IMR-90 (cell line): ENCODE measurements around the gene FSIP2. TPM values are rescaled to one million over a fixed set of nuclear protein-coding genes. Genes with fewer than 3 reads are reported as not detected.

ENCODE experiments used
- ATAC-seq: fragments of 200-7000 bp; cut with Tn5 transposase; 2 replicates; pipeline ENCODE4 v1.9.1; 2020; ENCODE audit warnings: low read depth, mild to moderate bottlenecking, moderate library complexity
- BruUV-seq: library from RNA; stranded (reverse); fragments of 400-500 nt; replicated peaks from 2 replicates; lab custom pipeline; 2021; lab: Mats Ljungman, UMichigan
- CTCF ChIA-PET: fragments of 300-600 bp; formaldehyde crosslinking; extraction: SDS; loops from one replicate; lab custom pipeline; 2021; ENCODE audit warnings: antibody characterized with exemption; lab: Yijun Ruan, JAX
- POLR2A ChIA-PET: fragments of 300-600 bp; sonication (Branson Sonifier 250); formaldehyde crosslinking; loops from one replicate; lab custom pipeline; 2022; ENCODE audit warnings: antibody characterized with exemption; ENCODE audit not compliant: unreplicated experiment; lab: Charles Lee
- DNase-seq: peaks from one replicate; pipeline ENCODE4 v3.0.0; 2013
- H2AFZ ChIP-seq: replicated peaks from 2 replicates; pipeline ENCODE3; 2013; ENCODE audit warnings: low read length, mild to moderate bottlenecking; ENCODE audit not compliant: poor library complexity
- H2AK5ac ChIP-seq: 2 replicates; pipeline ENCODE4 v1.6.1; 2013; ENCODE audit warnings: low read depth, low read length, inconsistent platforms
- H2AK9ac ChIP-seq: replicated peaks from 2 replicates; pipeline ENCODE3; 2013; ENCODE audit warnings: mild to moderate bottlenecking, low read depth, low read length, moderate library complexity; ENCODE audit not compliant: poor library complexity
- H2BK120ac ChIP-seq: 2 replicates; pipeline ENCODE4 v1.6.1; 2013; ENCODE audit warnings: low read depth, low read length, inconsistent platforms
- H2BK15ac ChIP-seq: 3 replicates; pipeline ENCODE4 v1.6.1; 2013; ENCODE audit warnings: low read depth, low read length, inconsistent platforms
- H2BK20ac ChIP-seq: 2 replicates; pipeline ENCODE4 v1.6.1; 2013; ENCODE audit warnings: low read depth, mild to moderate bottlenecking, inconsistent platforms, low read length, moderate library complexity
- H2BK5ac ChIP-seq: 2 replicates; pipeline ENCODE4 v1.6.1; 2013; ENCODE audit warnings: mild to moderate bottlenecking, low read depth, low read length, inconsistent platforms; ENCODE audit not compliant: poor library complexity, severe bottlenecking
- H3K14ac ChIP-seq: replicated peaks from 2 replicates; pipeline ENCODE4 v1.6.1; 2013; ENCODE audit warnings: low read depth, low read length, inconsistent platforms
- H3K18ac ChIP-seq: 2 replicates; pipeline ENCODE4 v1.6.1; 2013; ENCODE audit warnings: low read depth, low read length, control low read depth
- H3K23ac ChIP-seq: 2 replicates; pipeline ENCODE4 v1.6.1; 2013; ENCODE audit warnings: low read depth, low read length, inconsistent platforms
- H3K27ac ChIP-seq: 2 replicates; pipeline ENCODE4 v1.5.1; 2013; ENCODE audit warnings: mild to moderate bottlenecking, control low read depth, low read length; ENCODE audit not compliant: insufficient read depth
- H3K27me3 ChIP-seq: 2 replicates; pipeline ENCODE4 v1.6.1; 2013; ENCODE audit warnings: low read length; ENCODE audit not compliant: control insufficient read depth, insufficient read depth
- H3K36me3 ChIP-seq: 2 replicates; pipeline ENCODE4 v1.6.1; 2013; ENCODE audit warnings: low read length, mixed read lengths; ENCODE audit not compliant: control insufficient read depth, insufficient read depth
- H3K4ac ChIP-seq: 2 replicates; pipeline ENCODE4 v1.6.1; 2013; ENCODE audit warnings: low read depth, low read length, inconsistent platforms
- H3K4me1 ChIP-seq: 2 replicates; pipeline ENCODE4 v1.6.1; 2013; ENCODE audit warnings: low read length, mixed read lengths; ENCODE audit not compliant: control insufficient read depth, insufficient read depth
- H3K4me2 ChIP-seq: 2 replicates; pipeline ENCODE4 v1.6.1; 2013; ENCODE audit warnings: low read depth, mild to moderate bottlenecking, control low read depth, low read length, moderate library complexity
- H3K4me3 ChIP-seq: 2 replicates; pipeline ENCODE4 v1.5.1; 2013; ENCODE audit warnings: low read depth, mild to moderate bottlenecking, control low read depth, low read length, moderate library complexity; ENCODE audit not compliant: insufficient read depth
- H3K56ac ChIP-seq: 2 replicates; pipeline ENCODE4 v1.6.1; 2013; ENCODE audit warnings: low read length, inconsistent platforms; ENCODE audit not compliant: insufficient read depth; ENCODE audit errors: extremely low read depth
- H3K79me1 ChIP-seq, 2 experiments: 2 replicates each; pipeline ENCODE4 v1.6.1; 2013; ENCODE audit warnings: low read length in 2 of 2, inconsistent platforms in 1 of 2, low read depth in 1 of 2
- H3K9ac ChIP-seq: 2 replicates; pipeline ENCODE4 v1.6.1; 2013; ENCODE audit warnings: low read depth, low read length, control low read depth
- H3K9me1 ChIP-seq: 2 replicates; pipeline ENCODE4 v1.6.1; 2013; ENCODE audit warnings: low read length, inconsistent platforms; ENCODE audit not compliant: insufficient read depth
- H3K9me3 ChIP-seq: 2 replicates; pipeline ENCODE4 v1.6.1; 2013; ENCODE audit warnings: low read length; ENCODE audit not compliant: control insufficient read depth, insufficient read depth
- H4K20me1 ChIP-seq: 2 replicates; pipeline ENCODE4 v1.6.1; 2013; ENCODE audit warnings: low read length, inconsistent platforms; ENCODE audit not compliant: insufficient read depth
- H4K5ac ChIP-seq: 2 replicates; pipeline ENCODE4 v1.6.1; 2013; ENCODE audit warnings: mild to moderate bottlenecking, low read depth, low read length, control low read depth
- H4K8ac ChIP-seq, 2 experiments: 2 replicates each; pipeline ENCODE4 v1.6.1; 2013; ENCODE audit warnings: low read depth in 2 of 2, low read length in 2 of 2, control low read depth in 1 of 2, inconsistent platforms in 1 of 2
- H4K91ac ChIP-seq: 2 replicates; pipeline ENCODE4 v1.6.1; 2013; ENCODE audit warnings: low read depth, low read length, inconsistent platforms; ENCODE audit not compliant: insufficient read depth
- BHLHE40 ChIP-seq: fragments of 150-350 bp; IDR thresholded peaks from 2 replicates; pipeline ENCODE4 v1.6.1; 2016; ENCODE audit warnings: mild to moderate bottlenecking, low read depth, low read length
- CEBPB ChIP-seq: IDR thresholded peaks from 2 replicates; pipeline ENCODE4 v1.6.1; 2012; ENCODE audit warnings: low read depth, low read length, improper control_type of control experiment
- CHD1 ChIP-seq: IDR thresholded peaks from 2 replicates; pipeline ENCODE4 v1.6.1; 2012; ENCODE audit warnings: low read depth, low read length, improper control_type of control experiment
- CTCF ChIP-seq: conservative IDR thresholded peaks from 2 replicates; pipeline ENCODE4 v1.5.1; 2012; ENCODE audit warnings: mild to moderate bottlenecking, low read depth, low read length, improper control_type of control experiment
- ELK1 ChIP-seq: fragments of 150-350 bp; IDR thresholded peaks from 2 replicates; pipeline ENCODE4 v1.6.1; 2016; ENCODE audit warnings: low read depth, mild to moderate bottlenecking, low read length, moderate library complexity, borderline replicate concordance
- FOS ChIP-seq: fragments of 150-350 bp; IDR thresholded peaks from 2 replicates; pipeline ENCODE4 v1.6.1; 2016; ENCODE audit warnings: low read depth, low read length
- MAFK ChIP-seq: IDR thresholded peaks from 2 replicates; pipeline ENCODE4 v1.6.1; 2012; ENCODE audit warnings: low read depth, low read length, improper control_type of control experiment
- MAZ ChIP-seq: IDR thresholded peaks from 2 replicates; pipeline ENCODE4 v1.6.1; 2012; ENCODE audit warnings: low read depth, mild to moderate bottlenecking, low read length, improper control_type of control experiment, moderate library complexity, borderline replicate concordance
- MXI1 ChIP-seq: IDR thresholded peaks from 2 replicates; pipeline ENCODE4 v1.6.1; 2012; ENCODE audit warnings: low read depth, mild to moderate bottlenecking, low read length, moderate library complexity, borderline replicate concordance
- NFE2L2 ChIP-seq: fragments of 150-350 bp; IDR thresholded peaks from 2 replicates; pipeline ENCODE4 v1.6.1; 2016; ENCODE audit warnings: low read depth, mild to moderate bottlenecking, low read length
- POLR2A ChIP-seq: IDR thresholded peaks from 2 replicates; pipeline ENCODE4 v1.6.1; 2012; ENCODE audit warnings: mild to moderate bottlenecking, low read depth, low read length
- RAD21 ChIP-seq: IDR thresholded peaks from 2 replicates; pipeline ENCODE4 v1.6.1; 2012; ENCODE audit warnings: low read length, improper control_type of control experiment
- RCOR1 ChIP-seq: IDR thresholded peaks from 2 replicates; pipeline ENCODE4 v1.6.1; 2012; ENCODE audit warnings: mild to moderate bottlenecking, low read length, improper control_type of control experiment; ENCODE audit not compliant: insufficient replicate concordance
- RFX5 ChIP-seq: IDR thresholded peaks from 2 replicates; pipeline ENCODE4 v1.8.0; 2012; ENCODE audit warnings: low read depth, mild to moderate bottlenecking, low read length, moderate library complexity
- SMC3 ChIP-seq: fragments of 150-350 bp; IDR thresholded peaks from 2 replicates; pipeline ENCODE4 v1.6.1; 2016; ENCODE audit warnings: low read depth, mild to moderate bottlenecking, antibody characterized with exemption, low read length, moderate library complexity
- USF2 ChIP-seq: fragments of 150-350 bp; IDR thresholded peaks from 2 replicates; pipeline ENCODE4 v1.6.1; 2017; ENCODE audit warnings: mild to moderate bottlenecking, antibody characterized with exemption, low read length, low read depth
- WGBS, 2 experiments: methylation state at CpG; one replicate each; pipeline versions ENCODE4 v1.1.5 to v1.1.7; 2013; ENCODE audit warnings: missing lambda C conversion rate in 2 of 2; ENCODE audit not compliant: insufficient read length in 1 of 2; ENCODE audit errors: extremely low coverage in 2 of 2; 5-methylcytosine and 5-hydroxymethylcytosine counted together
- dilution Hi-C: fragments of 300-500 bp; cut with HindIII; formaldehyde crosslinking; loops from one replicate; pipeline ENCODE4 v1.14.3; 2018; ENCODE audit warnings: low sequenced_read_pairs; ENCODE audit not compliant: unreplicated experiment
- in situ Hi-C: fragments of 300-500 bp; cut with MboI; formaldehyde crosslinking; loops from 3 replicates; pipeline ENCODE4 v1.14.3; 2019; ENCODE audit warnings: low sequenced_read_pairs, inconsistent platforms, mixed read lengths
- intact Hi-C: fragments of 100-400 bp; cut with micrococcal nuclease; formaldehyde crosslinking; loops from 2 replicates; pipeline ENCODE4 v1.10.0; 2022
- polyA plus RNA-seq, 3 experiments: library from polyadenylated mRNA; depleted of rRNA; stranded (reverse); fragments of >200 nt; gene quantifications; 2 replicates each; pipeline ENCODE4 v1.2.3, GENCODE V29; 2012; ENCODE audit warnings: low replicate concordance in 1 of 3
- total RNA-seq: library from RNA; depleted of rRNA; stranded (reverse); fragments of >200 nt; gene quantifications from 2 replicates; pipeline ENCODE4 v1.2.3, GENCODE V29; 2012

FSIP2 gene
- total and polyA plus RNA-seq, 2 of the 4 experiments (the other 2 are of a cell fraction): under 0.01 to 0.02 TPM

GRCh38 chr2:185821467-185821866 is 82.9 kb downstream of the FSIP2 start:
- BruUV-seq: no TSS peak
- H3K27me3 ChIP-seq: no peaks in the 10 kb centered on the region
- no peaks in the 10 kb centered on the region for H3K4me1 ChIP-seq
- no peaks in the 10 kb centered on the region for H3K9me1 ChIP-seq
- no peak overlapping the region for H4K8ac ChIP-seq
- ChIA-PET CTCF (interaction anchor here (0.7 kb wide), 1 partner anchor 10 kb away, joined by 4 read pairs; no protein-coding TSS in a partner anchor), POLR2A (no interaction called here)
- H3K4me2 ChIP-seq: no peak overlapping the region
- no peak overlapping the region for H2BK120ac ChIP-seq
- H4K20me1 ChIP-seq: no peaks in the 10 kb centered on the region
- H3K56ac ChIP-seq: no peak overlapping the region
- dilution Hi-C loops: no loop called here
- no peak for TF ChIP-seq MXI1
- TF ChIP-seq RAD21: no peak
- no peak for TF ChIP-seq CTCF
- no peak for TF ChIP-seq MAZ
- no peak for TF ChIP-seq RCOR1
- no peak for TF ChIP-seq FOS
- TF ChIP-seq CHD1: no peak
- no peak for TF ChIP-seq MAFK
- no peak for TF ChIP-seq ELK1
- no peak for TF ChIP-seq POLR2A
- no peak for TF ChIP-seq USF2
- TF ChIP-seq NFE2L2: no peak
- no peak for TF ChIP-seq BHLHE40
- TF ChIP-seq RFX5: no peak
- TF ChIP-seq CEBPB: no peak
- no peak for TF ChIP-seq SMC3
- H3K27ac ChIP-seq: no peak overlapping the region
- no peak overlapping the region for H3K18ac ChIP-seq
- no peak overlapping the region for H2BK5ac ChIP-seq
- H3K4me3 ChIP-seq: no peak overlapping the region
- no peak overlapping the region for H2BK20ac ChIP-seq
- H3K4ac ChIP-seq: no peak overlapping the region
- in situ Hi-C loops: no loop called here
- H2AFZ ChIP-seq: no peak overlapping the region
- H3K23ac ChIP-seq: no peak overlapping the region
- intact Hi-C loops: no loop called here
- no peak overlapping the region for H4K5ac ChIP-seq
- H3K9ac ChIP-seq: no peak overlapping the region
- no peak overlapping the region for H2AK5ac ChIP-seq
- ATAC-seq (no peak), DNase-seq (no peak)
- no peaks in the 10 kb centered on the region for H3K79me1 ChIP-seq
- H4K91ac ChIP-seq: no peak overlapping the region
- H3K9me3 ChIP-seq: no peaks in the 10 kb centered on the region; the same call in 1 of the 2 replicates
- H2AK9ac ChIP-seq: no peak overlapping the region
- H3K14ac ChIP-seq: no peak overlapping the region
- no CpG with 5 or more reads among the region's 3 CpGs for WGBS, 2 experiments
- no peaks in the 10 kb centered on the region for H3K36me3 ChIP-seq
- no peak overlapping the region for H2BK15ac ChIP-seq
